Activated CD4-positive, alpha-beta memory T cell treated with anti-CD3 and anti-CD28 coated beads for 36 hours (primary cell): ENCODE data around the gene IL31RA. TPM values are rescaled to one million over a fixed set of nuclear protein-coding genes. Genes with fewer than 3 reads are reported as not detected.

ENCODE experiments used
- CTCF ChIA-PET: fragments of 350-600 bp; sonication (Branson Sonifier 250); formaldehyde crosslinking; loops from one replicate; lab custom pipeline; 2021; ENCODE audit warnings: antibody characterized with exemption, inconsistent platforms; lab: Charles Lee
- POLR2A ChIA-PET: fragments of 350-600 bp; sonication (Branson Sonifier 250); formaldehyde crosslinking; loops from one replicate; lab custom pipeline; 2021; ENCODE audit warnings: antibody characterized with exemption; lab: Charles Lee
- DNase-seq: peaks from one replicate; pipeline ENCODE4 v3.0.0-alpha.2; 2020
- H3K27ac Mint-ChIP-seq: one replicate; pipeline ENCODE4 v1.8.0; 2021; ENCODE audit warnings: mixed read lengths
- H3K27me3 Mint-ChIP-seq: one replicate; pipeline ENCODE4 v1.8.0; 2021; ENCODE audit warnings: mixed read lengths
- H3K36me3 Mint-ChIP-seq: one replicate; pipeline ENCODE4 v1.8.0; 2021; ENCODE audit warnings: mixed read lengths
- H3K4me1 Mint-ChIP-seq: one replicate; pipeline ENCODE4 v1.8.0; 2021; ENCODE audit warnings: low read depth, mixed read lengths
- H3K4me3 Mint-ChIP-seq: one replicate; pipeline ENCODE4 v1.8.0; 2021; ENCODE audit warnings: mild to moderate bottlenecking, mixed read lengths
- H3K9me3 Mint-ChIP-seq: one replicate; pipeline ENCODE4 v1.8.0; 2021; ENCODE audit warnings: mixed read lengths
- intact Hi-C: fragments of 100-400 bp; cut with micrococcal nuclease; formaldehyde crosslinking; loops from one replicate; pipeline ENCODE4 v1.15.1; 2023
- total RNA-seq, 2 experiments: library from RNA; stranded (reverse); gene quantifications; one replicate each; pipeline ENCODE4 v1.2.3, GENCODE V29; 2021

Gene IL31RA
- total RNA-seq, 2 experiments from 2014 or later, result 0.21 to 0.29 TPM

GRCh38 chr5:55894135-55894534 is 43.0 kb downstream of the IL31RA start:
- no peaks in the 10 kb centered on the region for H3K36me3 Mint-ChIP-seq
- POLR2A ChIA-PET, result no interaction called here
- H3K9me3 Mint-ChIP-seq, result no peaks in the 10 kb centered on the region
- peaks cover 6% of the 10 kb centered on the region for H3K27me3 Mint-ChIP-seq
- H3K27ac Mint-ChIP-seq, result no peak overlapping the region
- H3K4me1 Mint-ChIP-seq, result peaks cover 9% of the 10 kb centered on the region
- no peak overlapping the region for H3K4me3 Mint-ChIP-seq
- no peak for DNase-seq
- intact Hi-C loops, result no loop called here
- CTCF ChIA-PET, result no interaction called here

- Mint-ChIP-seq H3K27ac (no peak overlapping the region), H3K9me3 (no peaks in the 10 kb centered on the region), H3K36me3 (no peaks in the 10 kb centered on the region), H3K27me3 (peaks cover 6% of the 10 kb centered on the region), H3K4me1 (peaks cover 16% of the 10 kb centered on the region), H3K4me3 (no peak overlapping the region)
- intact Hi-C loops, result no loop called here
- ChIA-PET POLR2A (no interaction called here), CTCF (interaction anchor here (0.7 kb wide), 1 partner anchor 27 kb away, joined by 3 read pairs; no protein-coding TSS in a partner anchor)
- DNase-seq, result no peak
These were observed 44.2 kb downstream of the IL31RA start for GRCh38 chr5:55895346-55895745.

- CTCF ChIA-PET, result interaction anchor here (0.7 kb wide), 1 partner anchor 26 kb away, joined by 3 read pairs; no protein-coding TSS in a partner anchor
- no peak for DNase-seq
- Mint-ChIP-seq H3K4me3 (no peak overlapping the region), H3K27me3 (peaks cover 6% of the 10 kb centered on the region), H3K36me3 (no peaks in the 10 kb centered on the region), H3K9me3 (no peaks in the 10 kb centered on the region), H3K4me1 (peaks cover 19% of the 10 kb centered on the region), H3K27ac (no peak overlapping the region)
- intact Hi-C loops, result no loop called here
- POLR2A ChIA-PET, result interaction anchor here (0.7 kb wide), 1 partner anchor 27 kb away, joined by 3 read pairs; no protein-coding TSS in a partner anchor
These were observed 45.1 kb downstream of the IL31RA start for GRCh38 chr5:55896238-55896637.

GRCh38 chr5:55896663-55897062 is 45.5 kb downstream of the IL31RA start:
- Mint-ChIP-seq H3K4me1 (peaks cover 19% of the 10 kb centered on the region), H3K27ac (no peak overlapping the region), H3K27me3 (peaks cover 6% of the 10 kb centered on the region), H3K36me3 (no peaks in the 10 kb centered on the region), H3K9me3 (no peaks in the 10 kb centered on the region), H3K4me3 (no peak overlapping the region)
- CTCF ChIA-PET, result no interaction called here
- POLR2A ChIA-PET, result interaction anchor here (0.7 kb wide), 1 partner anchor 26 kb away, joined by 3 read pairs; no protein-coding TSS in a partner anchor
- intact Hi-C loops, result no loop called here
- DNase-seq, result no peak

DNA sequence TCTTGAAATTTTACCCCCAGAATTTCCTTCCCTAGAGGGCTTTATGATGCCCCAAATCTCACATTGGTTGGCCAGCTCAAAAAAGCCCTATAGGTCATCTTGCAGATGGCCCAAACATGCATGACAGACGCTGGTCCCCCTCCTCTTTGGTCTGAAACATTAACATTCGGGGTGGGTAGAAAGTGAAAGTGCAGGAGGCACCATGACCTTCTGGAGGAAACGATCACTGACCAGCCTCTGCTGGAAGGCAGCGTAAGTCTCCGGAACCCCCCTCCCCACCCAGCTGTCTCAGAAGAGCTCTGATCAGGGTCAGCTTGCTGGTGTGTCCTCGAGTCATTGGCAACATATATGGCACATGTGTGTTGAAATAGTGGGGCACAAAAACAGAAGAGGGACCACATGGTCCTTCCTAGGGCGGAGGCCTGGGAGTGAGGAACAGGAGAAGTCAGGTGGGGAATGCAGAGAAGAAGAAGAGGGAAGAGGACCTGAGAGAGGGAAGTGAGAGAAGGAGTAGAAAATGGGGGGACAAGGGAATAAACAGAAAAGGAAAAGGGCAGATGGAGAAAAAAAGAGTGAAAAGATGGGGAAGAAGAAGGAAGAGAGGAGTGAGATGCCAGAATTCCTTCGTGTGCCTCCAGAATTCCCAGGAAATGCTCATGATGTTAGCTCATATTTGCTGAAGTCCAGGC is 46.2 kb downstream of the IL31RA start:
- ChIA-PET POLR2A (no interaction called here), CTCF (interaction anchor here (0.9 kb wide), 1 partner anchor 9 kb away, joined by 3 read pairs; no protein-coding TSS in a partner anchor)
- intact Hi-C loops, result no loop called here
- Mint-ChIP-seq H3K36me3 (no peaks in the 10 kb centered on the region), H3K27me3 (peaks cover 6% of the 10 kb centered on the region), H3K9me3 (no peaks in the 10 kb centered on the region), H3K4me1 (peaks cover 19% of the 10 kb centered on the region), H3K4me3 (no peak overlapping the region), H3K27ac (no peak overlapping the region)
- no peak for DNase-seq

DNA sequence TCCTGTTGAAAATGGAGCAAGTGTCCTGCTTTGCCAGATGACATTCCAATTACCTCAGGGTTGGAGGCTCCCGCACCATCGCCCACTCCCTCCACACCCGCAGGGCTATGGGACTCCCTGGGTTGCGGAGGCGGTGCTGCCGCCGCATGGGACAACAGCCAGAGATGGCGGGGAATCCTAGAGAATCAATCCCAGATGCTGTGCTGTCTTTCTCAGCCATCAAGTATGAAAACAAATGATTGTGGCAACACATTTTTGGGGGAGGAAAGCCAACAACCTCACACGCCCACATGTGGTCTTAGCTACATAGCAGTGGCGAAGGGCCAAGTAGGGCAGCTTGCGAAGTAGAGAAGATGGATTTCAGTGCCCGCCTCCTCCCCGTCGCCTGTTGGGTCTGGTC is 46.7 kb downstream of the IL31RA start:
- Mint-ChIP-seq H3K4me3 (no peak overlapping the region), H3K27me3 (peaks cover 6% of the 10 kb centered on the region), H3K27ac (no peak overlapping the region), H3K9me3 (no peaks in the 10 kb centered on the region), H3K36me3 (no peaks in the 10 kb centered on the region), H3K4me1 (peaks cover 23% of the 10 kb centered on the region)
- peak; percentile 43 for DNase-seq
- ChIA-PET POLR2A (no interaction called here), CTCF (interaction anchor here (0.9 kb wide), 1 partner anchor 8 kb away, joined by 3 read pairs; no protein-coding TSS in a partner anchor)
- intact Hi-C loops, result no loop called here

- Mint-ChIP-seq H3K27ac (no peak overlapping the region), H3K27me3 (peaks cover 6% of the 10 kb centered on the region), H3K4me1 (peaks cover 30% of the 10 kb centered on the region), H3K36me3 (no peaks in the 10 kb centered on the region), H3K4me3 (no peak overlapping the region), H3K9me3 (no peaks in the 10 kb centered on the region)
- intact Hi-C loops, result no loop called here
- ChIA-PET CTCF (no interaction called here), POLR2A (no interaction called here)
- no peak for DNase-seq
These were observed 48.2 kb downstream of the IL31RA start for GRCh38 chr5:55899344-55899743.

GRCh38 chr5:55900068-55900467 is 48.9 kb downstream of the IL31RA start:
- Mint-ChIP-seq H3K4me3 (no peak overlapping the region), H3K27me3 (peaks cover 6% of the 10 kb centered on the region), H3K4me1 (peaks cover 29% of the 10 kb centered on the region), H3K9me3 (no peaks in the 10 kb centered on the region), H3K36me3 (no peaks in the 10 kb centered on the region), H3K27ac (no peak overlapping the region)
- intact Hi-C loops, result loop anchor here (5.0 kb wide), 3 partner anchors 128 to 188 kb away; partner anchors contain the start of gene SLC38A9
- no peak for DNase-seq
- CTCF ChIA-PET, result no interaction called here
- POLR2A ChIA-PET, result no interaction called here

DNA sequence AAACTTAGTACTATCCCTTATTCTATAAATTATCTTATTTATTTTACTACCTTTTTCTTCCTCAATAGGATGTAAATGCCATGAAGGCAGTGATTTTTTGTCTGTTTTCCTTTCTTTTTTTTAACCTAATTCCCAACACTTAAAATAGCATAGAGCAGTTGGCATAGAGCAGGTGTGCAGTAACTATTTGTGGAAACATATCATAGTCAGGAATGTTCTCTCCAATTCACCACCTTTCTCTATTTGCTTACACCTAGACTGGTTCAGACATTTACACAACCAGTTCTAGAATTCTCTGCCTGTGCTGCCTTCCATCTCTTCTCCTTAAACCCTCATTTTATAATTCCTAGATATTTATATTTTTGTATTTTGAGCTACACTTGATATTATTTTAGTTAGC is 49.6 kb downstream of the IL31RA start:
- intact Hi-C loops, result loop anchor here (5.0 kb wide), 3 partner anchors 128 to 188 kb away; partner anchors contain the start of gene SLC38A9
- no peak overlapping the region for H3K27ac Mint-ChIP-seq
- POLR2A ChIA-PET, result no interaction called here
- no peaks in the 10 kb centered on the region for H3K9me3 Mint-ChIP-seq
- H3K36me3 Mint-ChIP-seq, result no peaks in the 10 kb centered on the region
- DNase-seq, result no peak
- no peak overlapping the region for H3K4me3 Mint-ChIP-seq
- CTCF ChIA-PET, result no interaction called here
- peaks cover 8% of the 10 kb centered on the region for H3K27me3 Mint-ChIP-seq
- peaks cover 32% of the 10 kb centered on the region for H3K4me1 Mint-ChIP-seq

- Mint-ChIP-seq H3K27me3 (peaks cover 3% of the 10 kb centered on the region), H3K27ac (no peak overlapping the region), H3K9me3 (no peaks in the 10 kb centered on the region), H3K36me3 (no peaks in the 10 kb centered on the region), H3K4me1 (peaks cover 35% of the 10 kb centered on the region), H3K4me3 (peak overlapping the region; percentile 24)
- intact Hi-C loops, result loop anchor here (1.0 to 5.0 kb wide), 4 partner anchors 34 to 190 kb away; partner anchors contain the start of gene SLC38A9
- no peak for DNase-seq
- ChIA-PET CTCF (no interaction called here), POLR2A (interaction anchor here (0.8 kb wide), 1 partner anchor 34 kb away, joined by 3 read pairs; no protein-coding TSS in a partner anchor)
These were observed 51.5 kb downstream of the IL31RA start for GRCh38 chr5:55902696-55903095.

DNA sequence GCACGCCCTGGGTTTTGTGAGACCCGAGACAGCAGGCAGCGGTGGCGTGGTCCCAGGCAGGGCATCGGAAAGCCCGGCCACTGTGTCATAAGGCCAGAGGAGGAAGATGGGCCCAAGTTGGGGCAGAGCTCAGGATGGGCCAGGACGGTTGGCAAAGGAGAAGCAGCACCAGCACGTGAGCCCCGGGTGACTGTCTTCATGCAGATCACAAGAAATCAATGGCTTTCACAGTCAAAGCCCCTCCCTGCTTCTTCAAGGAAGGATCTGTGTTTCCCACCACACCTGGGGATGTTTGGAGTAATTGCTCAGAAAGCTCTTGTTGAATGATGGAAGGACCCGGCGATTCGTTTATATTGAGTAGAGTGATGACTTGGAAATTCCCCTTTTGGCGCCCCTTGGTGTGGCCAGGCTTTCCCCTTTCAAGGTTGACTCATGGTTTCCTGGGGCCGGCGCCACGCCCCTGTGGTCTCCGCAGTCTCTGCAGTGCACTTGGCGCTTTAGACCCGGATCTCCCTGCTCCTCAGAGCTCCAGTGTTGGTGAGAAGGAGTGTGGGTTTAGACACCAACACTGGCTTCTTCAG is 52.1 kb downstream of the IL31RA start:
- Mint-ChIP-seq H3K4me1 (peaks cover 35% of the 10 kb centered on the region), H3K27me3 (peaks cover 2% of the 10 kb centered on the region), H3K36me3 (no peaks in the 10 kb centered on the region), H3K9me3 (no peaks in the 10 kb centered on the region), H3K27ac (no peak overlapping the region), H3K4me3 (peak overlapping the region; percentile 24)
- ChIA-PET CTCF (interaction anchor here (0.8 kb wide), 1 partner anchor 33 kb away, joined by 6 read pairs; no protein-coding TSS in a partner anchor), POLR2A (interaction anchor here (0.8 kb wide), 1 partner anchor 34 kb away, joined by 3 read pairs; no protein-coding TSS in a partner anchor)
- DNase-seq, result peak; percentile 89
- intact Hi-C loops, result loop anchor here (1.0 to 5.0 kb wide), 4 partner anchors 35 to 191 kb away; partner anchors contain the start of gene SLC38A9

DNA sequence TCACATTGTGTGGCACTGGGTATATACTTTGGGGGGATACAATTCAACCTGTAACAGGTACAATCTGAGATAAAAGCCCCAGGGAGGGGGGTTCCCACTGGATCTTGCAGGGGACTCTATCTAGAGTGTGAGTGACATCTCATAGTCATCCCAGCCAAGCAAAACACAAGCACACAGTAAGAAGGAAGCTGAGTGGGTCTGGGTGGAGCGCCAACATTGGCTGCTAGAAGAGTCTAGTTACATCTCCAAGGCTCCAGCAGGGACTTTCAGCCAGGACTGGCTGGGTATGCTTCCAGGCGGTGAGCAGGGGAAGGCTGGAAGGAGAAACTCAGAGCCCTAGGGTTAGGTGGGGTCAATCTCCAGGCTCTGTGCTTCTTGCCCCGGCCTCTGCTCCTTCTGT is 53.0 kb downstream of the IL31RA start:
- H3K36me3 Mint-ChIP-seq, result no peaks in the 10 kb centered on the region
- no peaks in the 10 kb centered on the region for H3K9me3 Mint-ChIP-seq
- no peak overlapping the region for H3K27ac Mint-ChIP-seq
- ChIA-PET POLR2A (no interaction called here), CTCF (no interaction called here)
- H3K4me3 Mint-ChIP-seq, result no peak overlapping the region
- intact Hi-C loops, result loop anchor here (5.0 kb wide), 3 partner anchors 132 to 192 kb away; partner anchors contain the start of gene SLC38A9
- peaks cover 2% of the 10 kb centered on the region for H3K27me3 Mint-ChIP-seq
- DNase-seq, result no peak
- peaks cover 35% of the 10 kb centered on the region for H3K4me1 Mint-ChIP-seq
